Pericardium fibroblast (primary cell): ENCODE results near the gene PRRC2B. TPM values are rescaled to one million over a fixed set of nuclear protein-coding genes. Genes with fewer than 3 reads are reported as not detected.

ENCODE experiments used
- total RNA-seq: library from RNA; depleted of rRNA; stranded (reverse); fragments of >200 nt; gene quantifications from 2 replicates; pipeline ENCODE4 v1.2.3, GENCODE V29; 2015

The PRRC2B gene
- 67.3 and 97.3 TPM in 2 replicates for total RNA-seq

DNA sequence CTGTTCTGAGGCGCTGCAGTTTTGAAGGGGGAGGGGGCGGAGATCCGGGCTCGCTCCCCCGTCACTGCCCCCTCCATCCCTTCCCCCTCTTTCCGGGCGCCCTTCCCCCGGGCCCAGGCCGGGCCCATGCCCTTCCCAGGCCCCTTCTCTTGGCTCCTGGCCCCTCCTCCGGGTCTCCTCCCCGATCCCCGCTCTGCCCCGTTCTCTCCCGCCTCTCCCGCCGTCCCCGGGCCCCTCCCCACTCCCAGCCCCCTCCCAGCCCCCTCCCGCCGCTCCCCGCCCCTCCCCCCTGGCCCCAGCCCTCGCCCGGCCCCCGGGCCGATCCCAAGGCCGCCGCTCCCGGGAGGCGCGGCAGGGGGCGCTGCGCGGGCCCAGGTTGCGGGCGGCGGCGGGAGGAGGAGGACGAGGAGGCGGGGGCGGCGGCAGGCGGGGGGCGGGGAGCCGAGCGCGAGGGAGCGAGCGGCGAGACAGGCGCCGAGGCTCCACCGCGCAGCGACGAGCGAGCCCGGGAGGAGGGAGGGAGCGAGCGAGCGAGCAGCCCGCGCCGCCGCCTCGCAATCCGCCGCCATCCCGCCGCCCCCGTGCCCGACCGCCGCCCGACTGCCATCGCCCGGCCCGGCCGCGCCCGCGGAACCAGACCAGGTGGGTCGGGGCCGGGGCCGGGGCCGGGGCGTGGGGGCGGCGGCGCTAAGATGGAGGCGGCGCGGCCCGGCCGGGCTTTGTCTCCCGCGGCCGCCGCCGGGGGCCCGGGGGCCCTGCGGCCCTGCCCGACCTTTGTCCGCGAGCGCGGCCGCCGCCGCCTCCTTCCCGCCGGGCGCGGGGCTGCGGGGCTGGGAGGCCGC, at the start of gene PRRC2B:
Gene PRRC2B (plus strand): TSS at position 465 of the 842 bp plus-strand sequence. CDS start 36,059 bp downstream, outside the sequence.

DNA sequence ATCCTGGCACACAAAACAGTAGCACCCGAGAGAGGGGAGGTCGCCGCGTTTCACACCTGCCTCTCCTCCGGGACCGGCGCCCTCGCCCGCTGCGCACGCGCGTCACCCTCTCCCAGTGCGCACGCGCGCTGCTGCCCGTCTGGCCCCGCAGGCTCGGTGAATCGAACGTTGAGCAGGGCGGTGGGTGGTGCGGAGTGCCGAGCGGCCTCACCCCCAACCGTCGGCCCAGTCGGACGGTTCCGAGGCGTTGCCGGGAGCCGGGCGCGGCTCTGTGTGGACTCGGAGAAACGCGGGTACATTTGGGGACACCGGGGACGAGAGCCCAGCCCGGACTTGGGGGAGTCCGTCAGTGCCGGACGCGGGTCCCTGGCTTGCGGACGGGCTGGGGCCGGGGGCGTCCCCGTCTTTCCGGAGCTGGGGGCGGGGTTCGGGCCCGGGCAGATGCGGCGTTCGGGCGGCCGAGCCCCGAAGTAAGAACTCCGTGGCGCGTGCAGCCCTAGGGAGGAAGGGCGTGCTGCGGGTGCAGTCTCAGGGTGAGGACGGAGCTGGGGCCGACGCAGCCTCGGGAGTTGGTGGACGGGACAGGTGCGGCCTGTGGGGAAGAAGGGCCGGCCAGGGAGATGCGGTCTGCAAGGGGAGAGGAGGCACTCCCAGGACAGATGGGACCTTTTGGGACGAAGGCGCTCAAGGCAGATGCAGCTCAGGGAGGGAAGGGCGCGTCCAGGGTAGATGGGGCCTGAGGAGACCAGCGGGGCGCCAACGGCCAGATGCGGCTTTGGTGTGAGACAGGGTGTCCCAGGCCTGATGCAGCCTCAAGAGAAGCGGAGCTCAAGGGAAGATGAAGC, 109.1 kb downstream of the PRRC2B start, which contains the start of gene POMT1:
Gene POMT1 (plus strand): TSS at position 138 of the 845 bp plus-strand sequence. CDS start 1,301 bp downstream, outside the sequence.

DNA sequence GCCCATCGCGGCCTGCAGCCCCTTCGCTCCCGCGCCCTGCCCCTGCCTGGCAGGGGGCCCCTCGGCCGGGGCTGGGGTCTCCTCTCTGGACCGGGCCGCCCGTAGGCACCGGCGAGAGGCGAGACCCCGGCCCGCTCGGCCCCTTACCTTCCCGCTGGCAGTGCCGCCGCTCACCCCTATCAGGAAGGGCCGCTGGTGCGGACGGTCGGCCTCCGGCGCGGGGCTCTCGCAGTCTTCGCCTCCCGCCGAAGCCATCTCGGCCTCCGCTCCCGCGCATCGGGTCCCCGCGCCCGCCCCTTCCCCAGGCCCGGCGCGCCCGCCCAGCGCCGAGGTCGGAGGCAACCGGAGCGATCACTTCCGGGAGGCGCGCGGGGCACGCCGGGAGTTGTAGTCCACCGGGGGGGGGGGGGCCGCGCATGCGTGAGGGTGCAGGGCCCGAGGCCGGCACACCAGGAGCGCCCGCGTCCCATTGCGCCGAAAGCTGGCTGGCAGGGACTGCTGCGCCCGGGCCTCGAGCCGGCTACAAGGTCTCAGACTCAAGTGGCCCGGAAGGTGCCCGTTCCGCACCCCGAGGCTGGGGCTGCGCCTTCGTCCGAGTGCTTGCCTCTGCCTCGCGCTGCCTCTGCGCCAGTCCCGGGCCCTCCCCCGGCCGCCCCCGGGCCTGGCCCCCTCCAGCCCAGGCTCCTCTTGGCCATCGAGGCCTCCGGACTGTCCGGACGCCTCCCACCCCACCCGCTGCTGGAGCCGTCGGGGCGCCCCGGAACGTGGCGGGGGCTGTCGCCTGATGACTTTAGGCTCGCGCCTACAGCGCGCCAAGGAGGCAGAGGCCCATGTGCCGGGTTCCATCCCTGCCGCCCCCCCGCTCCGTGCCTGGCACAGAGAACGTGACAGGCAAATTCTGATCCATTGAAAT, 137.3 kb downstream of the PRRC2B start, which contains the start of gene UCK1:
Gene UCK1 (minus strand): TSS at position 344 of the 913 bp plus-strand sequence. CDS start 89 bp downstream, at position 255.

DNA sequence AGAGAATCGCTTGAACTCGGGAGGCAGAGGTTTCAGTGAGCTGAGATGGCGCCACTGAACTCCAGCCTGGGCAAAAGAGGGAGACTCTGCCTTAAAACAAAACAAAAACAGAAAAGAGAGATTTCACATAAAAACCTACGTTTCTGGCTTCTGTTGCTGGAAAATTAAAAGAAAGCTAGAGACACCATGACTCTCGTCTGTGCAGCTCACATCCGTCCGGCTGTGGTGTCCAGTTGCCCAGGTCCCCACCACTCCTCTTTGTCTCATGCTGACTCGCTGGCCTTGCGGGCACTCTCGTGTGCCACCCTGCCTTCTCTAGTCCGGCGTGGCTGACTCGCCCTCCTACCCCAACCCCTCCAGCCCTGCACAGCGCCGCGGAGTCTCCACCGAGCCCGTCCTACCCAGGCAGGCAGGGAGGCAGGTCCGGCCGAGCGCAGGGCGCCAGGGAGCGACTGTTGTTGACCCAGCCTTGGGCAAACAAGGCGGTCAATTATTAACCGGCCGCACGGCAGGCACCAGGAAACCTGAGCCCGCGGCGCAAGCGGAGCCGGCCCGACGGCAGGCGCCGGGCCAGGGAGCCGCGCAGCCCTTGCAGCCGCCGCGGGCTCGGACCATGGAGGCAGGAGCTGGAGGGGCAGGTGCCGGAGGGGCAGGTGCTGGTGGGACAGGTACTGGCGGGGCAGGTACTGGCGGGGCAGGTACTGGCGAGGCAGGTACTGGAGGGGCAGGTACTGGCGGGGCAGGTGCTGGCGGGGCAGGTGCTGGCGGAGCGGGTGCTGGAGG, 151.3 kb downstream of the PRRC2B start, which contains the start of gene PRRT1B:
Gene PRRT1B (plus strand): TSS at position 521 of the 783 bp plus-strand sequence. CDS start 93 bp downstream, at position 614.

Other genes with a start within 250 kb of the PRRC2B start
- 1.7 and 2.0 TPM in 2 replicates for gene FAM78A, start 117.6 kb upstream of the PRRC2B start, total RNA-seq
- gene PLPP7, start 104.4 kb upstream of the PRRC2B start, total RNA-seq: 7.9 and 8.5 TPM in 2 replicates
- 20.3 and 35.2 TPM in 2 replicates for gene POMT1, start 108.8 kb downstream of the PRRC2B start, total RNA-seq
- gene UCK1, start 137.2 kb downstream of the PRRC2B start, total RNA-seq: 15.6 and 22.9 TPM in 2 replicates
- not detected in 2 replicates for gene PRRT1B, start 151.4 kb downstream of the PRRC2B start, total RNA-seq